Spleen (tissue), 7 donors: Measurements from ENCODE around the gene CSNK2A1.

ENCODE experiments used
- POLR2AphosphoS5 ChIP-seq, 3 donors: sonication (generic); formaldehyde crosslinking; IDR thresholded peaks; one replicate each; pipeline ENCODE4 v1.5.1; 2017; ENCODE audit warnings: antibody characterized with exemption in 3 of 3
- TF ChIP-seq, protein P1 (sequence below), 11 experiments: fragments of 200-600 bp in 7 of 11; fragments of 450-650 bp in 4 of 11; sonication (generic) in 4 of 11; IDR thresholded peaks in 8 of 11; conservative IDR thresholded peaks in 3 of 11; 1 replicate in 7 of 11; 2 replicates in 4 of 11; pipeline versions ENCODE4 v1.4.0 to v1.8.0; 2016 to 2021; ENCODE audit warnings: antibody characterized with exemption in 11 of 11, inconsistent platforms in 4 of 11, mild to moderate bottlenecking in 1 of 11
- donor health status: DM: no; HTN: no; CAD: no; lungs with moderate emphysema.
- donor health status: DM: no; HTN: no; CAD: no.
- donor health status: DM: no; HTN: no; CAD: no.

DNA sequence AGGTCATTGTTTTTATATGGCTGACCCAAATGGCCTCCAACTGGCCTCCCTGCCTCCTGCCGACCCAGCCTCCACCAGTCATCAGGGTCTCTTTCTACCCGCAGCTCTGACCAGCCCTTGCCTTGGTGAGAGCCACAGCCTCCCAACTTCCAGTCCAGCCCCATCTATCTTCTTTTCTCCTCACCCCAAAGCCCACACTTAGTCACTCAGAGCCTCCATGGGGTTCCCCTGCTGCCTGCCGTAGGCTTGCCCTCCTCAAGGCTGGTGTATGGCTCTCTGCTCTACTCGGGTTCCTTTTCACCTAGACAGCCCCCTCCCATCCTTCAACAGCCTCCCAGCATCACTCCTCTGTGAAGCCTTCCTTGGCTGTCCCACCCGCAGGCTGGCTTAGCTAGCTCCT is 48.4 kb upstream of the CSNK2A1 start:
- TF ChIP-seq, protein P1, sequence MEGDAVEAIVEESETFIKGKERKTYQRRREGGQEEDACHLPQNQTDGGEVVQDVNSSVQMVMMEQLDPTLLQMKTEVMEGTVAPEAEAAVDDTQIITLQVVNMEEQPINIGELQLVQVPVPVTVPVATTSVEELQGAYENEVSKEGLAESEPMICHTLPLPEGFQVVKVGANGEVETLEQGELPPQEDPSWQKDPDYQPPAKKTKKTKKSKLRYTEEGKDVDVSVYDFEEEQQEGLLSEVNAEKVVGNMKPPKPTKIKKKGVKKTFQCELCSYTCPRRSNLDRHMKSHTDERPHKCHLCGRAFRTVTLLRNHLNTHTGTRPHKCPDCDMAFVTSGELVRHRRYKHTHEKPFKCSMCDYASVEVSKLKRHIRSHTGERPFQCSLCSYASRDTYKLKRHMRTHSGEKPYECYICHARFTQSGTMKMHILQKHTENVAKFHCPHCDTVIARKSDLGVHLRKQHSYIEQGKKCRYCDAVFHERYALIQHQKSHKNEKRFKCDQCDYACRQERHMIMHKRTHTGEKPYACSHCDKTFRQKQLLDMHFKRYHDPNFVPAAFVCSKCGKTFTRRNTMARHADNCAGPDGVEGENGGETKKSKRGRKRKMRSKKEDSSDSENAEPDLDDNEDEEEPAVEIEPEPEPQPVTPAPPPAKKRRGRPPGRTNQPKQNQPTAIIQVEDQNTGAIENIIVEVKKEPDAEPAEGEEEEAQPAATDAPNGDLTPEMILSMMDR (IDR thresholded peaks at IDR 0.05 in 8 of 11, conservative IDR thresholded peaks at IDR 0.05 in 3 of 11), result no peak
- no peak for TF ChIP-seq POLR2AphosphoS5 (IDR thresholded peaks at IDR 0.05)
